Chondrocyte (in vitro differentiated cells): ENCODE data around the gene EDDM3A. TPM values are rescaled to one million over a fixed set of nuclear protein-coding genes. Genes with fewer than 3 reads are reported as not detected.
"Not testable (repeated sequence)": the region's sequence is repeated elsewhere in the genome, so short reads cannot be mapped to it uniquely, and the experiment has no call there.

Experiments
- DNase-seq: peaks from one replicate; pipeline ENCODE4 v3.0.0; 2021; ENCODE audit warnings: mixed read lengths, low spot score
- H3K27ac Mint-ChIP-seq: one replicate; pipeline ENCODE4 v1.8.0; 2021; ENCODE audit warnings: mild to moderate bottlenecking, moderate library complexity, mixed read lengths; ENCODE audit not compliant: unreplicated experiment
- H3K27me3 Mint-ChIP-seq: 2 replicates; pipeline ENCODE4 v1.8.0; 2021; ENCODE audit warnings: low read depth, mixed read lengths
- H3K36me3 Mint-ChIP-seq: 2 replicates; pipeline ENCODE4 v1.8.0; 2021; ENCODE audit warnings: low read depth, mixed read lengths
- H3K4me1 Mint-ChIP-seq: 2 replicates; pipeline ENCODE4 v1.8.0; 2021; ENCODE audit warnings: low read depth, mild to moderate bottlenecking, mixed read lengths
- H3K4me3 Mint-ChIP-seq: one replicate; pipeline ENCODE4 v1.8.0; 2021; ENCODE audit warnings: mild to moderate bottlenecking, moderate library complexity, mixed read lengths; ENCODE audit not compliant: unreplicated experiment
- H3K9me3 Mint-ChIP-seq: 2 replicates; pipeline ENCODE4 v1.8.0; 2021; ENCODE audit warnings: low read depth, mixed read lengths
- total RNA-seq: library from RNA; stranded (reverse); gene quantifications from 3 replicates; pipeline ENCODE4 v1.2.1, GENCODE V29; 2021
- TF ChIP-seq, protein P1 (sequence below): fragments of 200-600 bp; sonication (generic); IDR thresholded peaks from 2 replicates; pipeline ENCODE4 v1.5.0; 2021; ENCODE audit warnings: antibody characterized with exemption, mild to moderate bottlenecking, moderate library complexity

EDDM3A gene
- total RNA-seq, 1 donor from 2014 or later, result not detected

DNA sequence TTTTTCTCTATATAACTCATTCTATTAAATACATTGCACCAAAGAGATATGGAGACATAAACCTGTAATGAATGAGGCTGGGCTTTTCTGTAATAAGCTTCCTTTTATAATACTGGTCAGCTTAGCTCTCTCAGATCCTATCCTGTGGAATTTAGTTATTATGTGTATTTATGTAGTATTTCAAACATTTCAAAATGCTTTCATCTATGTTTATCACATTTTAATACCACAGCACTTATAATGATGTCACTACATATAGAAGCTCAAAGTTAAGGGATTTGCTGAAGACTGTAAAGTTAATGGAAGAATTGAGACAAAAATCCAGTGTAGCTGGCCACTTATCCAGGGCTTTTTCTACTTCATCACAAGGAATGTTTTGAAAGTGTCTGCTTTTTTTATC, 45.8 kb upstream of the EDDM3A start:
- no peaks in the 10 kb centered on the region for H3K27me3 Mint-ChIP-seq

DNA sequence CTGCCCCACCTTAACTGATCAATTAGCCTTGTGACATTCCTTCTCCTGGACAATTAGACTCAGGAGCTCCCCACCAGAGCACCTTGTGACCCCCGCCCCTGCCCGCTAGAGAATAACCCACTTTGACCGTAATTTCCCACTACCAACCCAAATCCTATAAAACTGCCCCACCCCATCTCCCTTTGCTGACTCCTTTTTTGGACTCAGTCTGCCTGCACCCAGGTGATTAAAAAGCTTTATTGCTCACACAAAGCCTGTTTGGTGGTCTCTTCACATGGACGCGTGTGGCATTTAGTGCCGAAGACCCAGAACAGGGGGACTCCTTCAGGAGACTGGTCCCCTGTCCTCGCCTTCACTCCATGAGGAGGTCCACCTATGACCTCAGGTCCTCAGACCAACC, 44.7 kb upstream of the EDDM3A start:
- not testable (repeated sequence) for DNase-seq, H3K27ac Mint-ChIP-seq, H3K4me3 Mint-ChIP-seq, H3K4me1 Mint-ChIP-seq, H3K9me3 Mint-ChIP-seq, H3K36me3 Mint-ChIP-seq, H3K27me3 Mint-ChIP-seq

More for the DNA sequence above, 45.8 kb upstream of the EDDM3A start:
- Mint-ChIP-seq H3K9me3 (no peaks in the 10 kb centered on the region), H3K36me3 (peaks cover 4% of the 10 kb centered on the region), H3K4me3 (no peak overlapping the region), H3K27ac (no peak overlapping the region), H3K4me1 (no peaks in the 10 kb centered on the region)
- DNase-seq, result no peak
- TF ChIP-seq, protein P1, sequence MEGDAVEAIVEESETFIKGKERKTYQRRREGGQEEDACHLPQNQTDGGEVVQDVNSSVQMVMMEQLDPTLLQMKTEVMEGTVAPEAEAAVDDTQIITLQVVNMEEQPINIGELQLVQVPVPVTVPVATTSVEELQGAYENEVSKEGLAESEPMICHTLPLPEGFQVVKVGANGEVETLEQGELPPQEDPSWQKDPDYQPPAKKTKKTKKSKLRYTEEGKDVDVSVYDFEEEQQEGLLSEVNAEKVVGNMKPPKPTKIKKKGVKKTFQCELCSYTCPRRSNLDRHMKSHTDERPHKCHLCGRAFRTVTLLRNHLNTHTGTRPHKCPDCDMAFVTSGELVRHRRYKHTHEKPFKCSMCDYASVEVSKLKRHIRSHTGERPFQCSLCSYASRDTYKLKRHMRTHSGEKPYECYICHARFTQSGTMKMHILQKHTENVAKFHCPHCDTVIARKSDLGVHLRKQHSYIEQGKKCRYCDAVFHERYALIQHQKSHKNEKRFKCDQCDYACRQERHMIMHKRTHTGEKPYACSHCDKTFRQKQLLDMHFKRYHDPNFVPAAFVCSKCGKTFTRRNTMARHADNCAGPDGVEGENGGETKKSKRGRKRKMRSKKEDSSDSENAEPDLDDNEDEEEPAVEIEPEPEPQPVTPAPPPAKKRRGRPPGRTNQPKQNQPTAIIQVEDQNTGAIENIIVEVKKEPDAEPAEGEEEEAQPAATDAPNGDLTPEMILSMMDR, result no peak

DNA sequence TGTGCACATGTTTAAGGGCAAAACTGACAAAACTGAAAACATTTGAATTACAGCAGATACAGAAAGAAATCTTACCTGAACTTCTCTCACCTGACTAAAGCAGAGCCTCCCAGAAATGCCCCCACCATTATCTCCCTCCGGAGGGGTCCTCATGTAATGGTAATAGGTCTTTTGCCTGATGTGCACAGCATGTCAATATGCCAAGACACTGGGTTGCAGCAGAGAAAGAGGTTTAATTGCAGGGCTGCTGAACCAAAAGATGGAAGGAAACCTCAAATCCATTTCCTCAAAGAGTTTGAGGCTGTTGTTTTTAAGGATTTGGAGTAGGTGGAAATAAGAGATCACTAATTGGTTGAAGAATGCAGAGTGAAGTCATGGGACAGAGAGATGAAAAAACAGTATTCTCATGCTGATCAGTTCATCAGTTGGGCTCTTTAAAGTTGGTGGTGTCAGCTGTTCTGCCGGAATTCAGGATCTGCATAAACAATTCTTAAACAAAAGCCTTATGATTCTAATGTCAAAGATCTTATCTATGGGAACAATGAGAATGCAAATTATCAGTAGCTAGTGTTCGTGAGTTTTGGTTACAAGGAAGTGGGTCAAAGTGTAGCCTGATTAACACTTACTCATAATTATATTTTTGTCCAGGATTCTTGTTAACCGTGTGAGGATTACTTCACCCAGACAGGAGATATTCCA, 38.9 kb upstream of the EDDM3A start:
- no peak for DNase-seq
- TF ChIP-seq, protein P1, result no peak
- Mint-ChIP-seq H3K4me3 (no peak overlapping the region), H3K4me1 (no peaks in the 10 kb centered on the region), H3K27ac (no peak overlapping the region), H3K27me3 (no peaks in the 10 kb centered on the region), H3K9me3 (no peaks in the 10 kb centered on the region), H3K36me3 (no peaks in the 10 kb centered on the region)

DNA sequence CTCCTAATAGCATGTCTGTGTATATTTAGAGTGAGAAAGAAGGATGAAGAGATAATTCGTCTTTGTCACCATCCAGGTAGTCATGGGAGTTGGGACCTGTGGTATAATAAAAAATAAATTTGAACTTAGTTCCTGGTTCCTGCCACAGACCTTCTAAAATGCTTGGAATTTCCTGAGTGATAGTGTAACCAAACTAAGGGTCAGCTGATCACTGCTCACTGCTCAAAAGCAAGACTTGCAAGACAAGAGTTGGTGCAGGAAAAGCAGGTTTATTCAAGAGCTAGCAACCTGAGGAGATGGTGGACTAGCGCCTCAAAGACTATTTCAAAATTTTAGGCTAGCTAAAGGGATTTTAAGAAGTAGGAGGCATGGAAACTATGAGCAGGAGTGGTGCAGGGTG, 38.1 kb upstream of the EDDM3A start:
- no peak overlapping the region for H3K27ac Mint-ChIP-seq
- H3K4me1 Mint-ChIP-seq, result no peaks in the 10 kb centered on the region
- no peak overlapping the region for H3K4me3 Mint-ChIP-seq
- TF ChIP-seq, protein P1, result no peak
- H3K9me3 Mint-ChIP-seq, result no peaks in the 10 kb centered on the region
- H3K27me3 Mint-ChIP-seq, result no peaks in the 10 kb centered on the region
- no peak for DNase-seq
- H3K36me3 Mint-ChIP-seq, result no peaks in the 10 kb centered on the region

DNA sequence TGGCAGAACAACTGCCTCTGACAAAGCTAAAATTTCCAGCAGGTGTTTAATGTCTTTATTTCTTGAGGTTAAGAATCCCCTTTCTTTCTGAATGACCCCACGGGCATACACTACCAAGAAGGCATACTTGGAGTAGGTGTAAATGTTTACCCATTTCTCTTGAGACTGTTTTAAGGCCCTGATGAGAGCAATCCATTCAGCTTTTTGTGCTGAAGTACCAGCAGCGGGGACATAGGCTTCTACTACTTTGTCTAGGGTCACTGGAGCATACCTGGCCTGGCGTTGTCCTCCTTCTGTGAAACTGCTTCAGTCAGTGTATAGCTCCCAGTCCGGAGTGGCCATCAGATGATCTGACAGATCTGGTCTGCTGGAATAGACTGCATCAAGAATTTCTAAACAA, 34.4 kb upstream of the EDDM3A start:
- no peak for DNase-seq
- TF ChIP-seq, protein P1, result no peak
- no peak overlapping the region for H3K4me3 Mint-ChIP-seq
- H3K4me1 Mint-ChIP-seq, result peaks cover 12% of the 10 kb centered on the region
- peaks cover 3% of the 10 kb centered on the region for H3K27me3 Mint-ChIP-seq
- no peaks in the 10 kb centered on the region for H3K9me3 Mint-ChIP-seq
- no peaks in the 10 kb centered on the region for H3K36me3 Mint-ChIP-seq
- H3K27ac Mint-ChIP-seq, result no peak overlapping the region

DNA sequence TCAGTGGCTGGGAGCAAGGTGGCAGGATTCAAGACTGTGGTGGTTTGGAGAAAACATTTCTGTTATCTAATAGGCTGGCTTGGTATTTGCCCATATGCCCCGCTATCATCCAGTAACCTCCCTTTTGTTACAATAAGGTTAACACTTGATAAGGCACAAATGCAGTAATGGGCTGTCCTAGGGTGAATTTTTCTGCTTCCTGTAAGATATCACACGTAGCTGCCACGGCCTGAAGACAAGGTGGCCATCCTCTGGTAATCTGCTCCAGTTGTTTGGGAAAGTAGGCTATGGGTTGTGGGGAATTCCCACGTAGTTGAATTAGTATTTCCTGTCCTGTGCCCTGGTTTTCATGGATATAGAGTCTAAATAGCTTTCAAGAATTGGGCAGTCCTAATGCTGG, 34.0 kb upstream of the EDDM3A start:
- no peak for DNase-seq
- peaks cover under 1% of the 10 kb centered on the region for H3K9me3 Mint-ChIP-seq
- TF ChIP-seq, protein P1, result no peak
- no peak overlapping the region for H3K27ac Mint-ChIP-seq
- no peak overlapping the region for H3K4me3 Mint-ChIP-seq
- H3K36me3 Mint-ChIP-seq, result no peaks in the 10 kb centered on the region
- H3K27me3 Mint-ChIP-seq, result peaks cover 3% of the 10 kb centered on the region
- peaks cover 12% of the 10 kb centered on the region for H3K4me1 Mint-ChIP-seq
